Measurements from ENCODE around the gene LPCAT1.
"Not testable (repeated sequence)": the region's sequence is repeated elsewhere in the genome, so short reads cannot be mapped to it uniquely, and the experiment has no call there.

Gene LPCAT1

DNA sequence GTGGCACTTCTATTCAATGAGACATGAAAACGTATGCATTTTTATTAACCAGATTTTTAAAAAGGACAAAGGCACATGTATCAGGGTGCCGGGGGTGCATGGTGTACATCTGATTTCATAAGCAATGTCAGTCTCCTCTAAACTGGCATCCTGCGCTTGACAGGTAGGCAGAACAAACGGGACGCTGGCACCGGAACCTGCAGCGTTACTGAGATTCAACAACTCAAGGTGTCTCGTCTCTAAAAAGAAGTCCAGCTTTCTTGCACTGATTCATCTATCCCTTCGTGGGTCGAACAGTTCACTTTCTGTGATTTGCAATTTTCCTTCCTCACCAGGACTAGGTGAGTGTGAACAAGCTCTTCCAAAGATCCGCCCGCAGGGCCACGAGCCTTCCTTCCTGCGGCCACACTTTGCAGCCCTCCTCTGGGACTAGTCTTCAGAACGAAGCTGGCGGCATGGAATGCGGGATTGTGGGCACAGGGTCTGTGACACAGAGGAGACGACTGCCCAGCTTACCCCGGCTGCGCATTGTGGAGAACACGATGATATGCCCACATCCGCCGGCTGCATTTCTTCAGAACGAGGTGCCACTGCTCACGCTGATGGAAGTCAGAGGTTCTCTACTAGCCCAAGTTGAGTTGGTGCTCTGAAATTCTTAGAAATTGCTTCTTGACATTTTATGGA is 85.7 kb downstream of the LPCAT1 start:
- DNase-seq: no peak

DNA sequence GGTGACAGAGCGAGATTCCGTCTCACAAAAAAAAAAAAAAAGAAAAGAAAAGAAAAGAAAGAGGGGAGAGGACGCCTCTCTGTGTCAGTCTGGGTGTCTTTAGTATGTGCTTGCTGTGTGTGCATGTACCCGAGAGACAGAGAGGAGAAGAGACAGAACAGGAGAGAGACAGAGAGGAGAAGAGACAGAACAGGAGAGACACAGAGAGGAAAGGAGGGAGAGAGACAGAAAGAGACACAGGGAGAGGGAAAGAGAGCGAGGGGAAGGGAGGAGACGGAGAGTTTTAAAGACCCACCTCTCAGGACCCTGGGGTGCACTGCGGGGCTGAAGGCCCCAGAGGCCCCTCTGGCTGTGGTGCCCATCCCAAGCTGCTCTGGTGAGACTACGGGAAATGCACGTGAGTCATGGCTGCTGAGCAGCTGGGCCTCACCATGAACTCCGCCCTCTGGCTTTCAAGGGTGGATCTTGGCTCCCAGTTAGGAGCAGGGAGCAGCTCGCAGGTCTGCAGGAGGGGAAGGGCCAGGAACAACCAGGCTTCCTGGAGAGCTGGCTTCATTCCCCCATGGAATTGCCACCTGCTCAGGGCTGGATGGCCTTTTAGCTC is 86.4 kb downstream of the LPCAT1 start:
- peak; percentile 49 for DNase-seq

- no peak for DNase-seq
Observed at GRCh38 chr5:1436681-1437080, 87.1 kb downstream of the LPCAT1 start.

GRCh38 chr5:1436036-1436435 is 87.7 kb downstream of the LPCAT1 start:
- DNase-seq: no peak

DNA sequence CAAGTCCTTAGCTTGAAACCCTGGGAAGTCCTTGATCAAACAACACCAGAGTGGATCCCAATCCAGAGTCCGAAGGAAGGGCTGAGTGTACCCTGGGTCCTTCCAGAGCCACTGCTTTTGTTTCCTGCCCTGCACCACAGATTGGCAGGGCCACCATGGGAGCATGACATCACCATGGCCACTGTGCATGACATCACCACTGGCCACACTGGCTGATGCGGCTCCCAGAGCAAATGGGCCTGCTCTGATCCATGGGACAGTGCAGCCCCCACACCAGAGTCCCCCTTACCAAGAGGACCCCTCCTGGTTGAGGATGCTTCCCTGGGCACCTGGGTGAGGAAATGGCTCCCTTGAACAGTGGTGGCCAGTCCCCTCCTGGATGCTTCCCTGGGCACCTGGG is 88.4 kb downstream of the LPCAT1 start:
- DNase-seq: no peak

DNA sequence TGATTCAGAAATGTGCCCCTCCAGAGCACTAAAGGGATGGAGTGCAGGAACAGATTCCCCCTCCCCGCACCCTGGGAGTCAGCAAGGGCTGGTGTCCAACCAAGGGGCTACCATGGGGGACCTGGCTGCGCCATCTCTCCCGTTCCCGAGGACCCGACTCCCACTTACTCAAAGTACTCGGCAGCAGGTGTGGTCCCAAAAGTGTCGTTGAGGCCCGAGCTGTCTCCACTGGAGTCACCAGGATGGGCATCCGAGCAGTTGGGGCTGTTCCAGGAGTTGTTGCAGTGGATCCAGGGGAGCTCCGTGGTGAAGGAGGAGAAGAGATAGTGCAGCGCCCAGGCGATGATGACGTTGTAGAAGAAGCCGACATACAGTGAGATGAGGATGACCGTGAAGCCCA is 91.5 kb downstream of the LPCAT1 start:
- DNase-seq: no peak

DNA sequence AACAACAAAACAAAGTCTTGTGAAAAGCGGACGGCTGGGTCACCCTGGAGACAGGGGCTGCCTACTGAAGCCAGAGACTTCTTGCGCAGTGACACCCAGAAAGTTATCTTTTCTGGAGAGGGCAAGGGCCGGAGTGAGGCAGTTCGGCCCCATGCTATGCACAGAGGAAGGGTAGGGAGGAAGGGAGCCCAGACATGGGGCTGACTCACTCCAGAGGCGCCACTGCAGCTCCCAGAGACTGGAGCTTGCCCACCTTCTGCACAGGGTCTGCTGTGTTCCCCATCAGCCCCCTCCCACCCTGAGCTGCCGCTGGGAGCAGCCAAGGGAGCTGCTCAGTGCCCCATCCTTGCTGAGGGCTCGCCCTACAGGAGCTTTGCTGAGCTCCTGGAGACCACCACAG is 91.9 kb downstream of the LPCAT1 start:
- no peak for DNase-seq

DNA sequence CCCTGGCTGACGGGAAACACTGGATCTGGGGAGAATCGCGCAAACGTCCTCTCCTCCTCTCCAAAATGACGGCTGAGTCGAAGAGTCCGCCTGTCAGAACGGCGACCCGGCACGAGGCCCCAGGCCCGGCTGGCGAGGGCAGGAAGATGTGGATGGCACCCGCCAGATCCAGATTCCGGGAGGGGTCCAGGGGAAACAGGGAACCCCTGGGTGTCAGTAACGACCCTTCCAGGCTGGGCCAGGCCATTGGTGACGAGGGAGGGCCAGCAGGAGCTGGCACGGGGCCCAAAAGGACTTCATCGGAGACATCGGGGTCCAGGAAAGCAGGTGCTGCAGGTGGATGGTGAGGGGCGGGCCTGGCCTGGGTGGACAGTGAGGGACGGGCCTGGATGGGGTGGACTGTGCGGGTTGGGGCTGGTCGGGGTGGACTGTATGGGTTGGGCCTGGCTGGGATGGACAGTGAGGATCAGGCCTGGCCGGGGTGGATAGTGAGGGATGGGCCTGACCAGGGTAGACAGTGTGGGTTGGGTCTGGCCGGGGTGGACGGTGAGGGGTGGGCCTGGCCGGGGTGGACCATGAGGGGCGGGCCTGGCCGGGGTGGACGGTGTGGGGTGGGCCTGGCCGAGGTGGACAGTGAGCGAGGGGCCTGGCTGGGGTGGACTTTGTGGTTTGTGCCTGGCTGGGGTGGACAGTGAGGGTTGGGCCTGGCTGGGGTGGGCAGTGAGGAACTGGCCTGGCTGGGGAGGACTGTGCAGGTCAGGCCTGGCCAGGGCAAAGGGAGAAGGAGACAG is 92.5 kb downstream of the LPCAT1 start:
- no peak for DNase-seq

GRCh38 chr5:1430121-1430795 is 93.5 kb downstream of the LPCAT1 start:
- no peak for DNase-seq

GRCh38 chr5:1429496-1429895 is 94.3 kb downstream of the LPCAT1 start:
- DNase-seq: no peak

- no peak for DNase-seq
Observed at GRCh38 chr5:1429066-1429465, 94.7 kb downstream of the LPCAT1 start.

GRCh38 chr5:1428107-1428506 is 95.7 kb downstream of the LPCAT1 start:
- DNase-seq: no peak

DNA sequence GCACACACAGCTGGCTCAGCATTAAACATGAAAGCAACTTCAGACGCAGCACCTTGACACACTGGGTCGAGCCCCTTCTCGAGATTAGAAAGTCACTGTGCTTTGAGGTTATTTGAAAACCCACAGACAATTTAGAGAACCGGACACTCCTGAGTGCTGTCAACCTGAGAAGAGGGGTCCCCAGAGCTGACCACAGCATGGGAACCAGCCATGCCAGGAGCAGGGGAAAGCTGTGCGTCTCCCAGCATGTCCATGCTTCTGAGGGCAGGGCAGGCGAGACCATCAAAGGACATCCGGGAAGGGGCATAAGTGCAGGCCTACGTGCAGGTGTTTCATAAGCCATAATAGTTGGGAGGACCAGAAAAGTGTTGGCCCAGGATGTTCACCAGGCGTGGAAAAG is 99.0 kb downstream of the LPCAT1 start:
- no peak for DNase-seq

GRCh38 chr5:1423901-1424603 is 99.7 kb downstream of the LPCAT1 start:
- DNase-seq: no peak

DNA sequence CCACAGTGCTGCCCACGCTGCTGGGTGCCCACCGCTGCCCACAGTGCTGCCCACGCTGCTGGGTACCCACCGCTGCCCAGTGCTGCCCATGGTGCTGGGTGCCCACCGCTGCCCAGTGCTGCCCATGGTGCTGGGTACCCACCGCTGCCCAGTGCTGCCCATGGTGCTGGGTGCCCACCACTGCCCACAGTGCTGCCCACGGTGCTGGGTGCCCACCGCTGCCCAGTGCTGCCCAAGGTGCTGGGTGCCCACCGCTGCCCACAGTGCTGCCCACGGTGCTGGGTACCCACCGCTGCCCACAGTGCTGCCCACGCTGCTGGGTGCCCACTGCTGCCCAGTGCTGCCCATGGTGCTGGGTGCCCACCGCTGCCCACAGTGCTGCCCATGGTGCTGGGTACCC is 101.2 kb downstream of the LPCAT1 start:
- DNase-seq: not testable (repeated sequence)

DNA sequence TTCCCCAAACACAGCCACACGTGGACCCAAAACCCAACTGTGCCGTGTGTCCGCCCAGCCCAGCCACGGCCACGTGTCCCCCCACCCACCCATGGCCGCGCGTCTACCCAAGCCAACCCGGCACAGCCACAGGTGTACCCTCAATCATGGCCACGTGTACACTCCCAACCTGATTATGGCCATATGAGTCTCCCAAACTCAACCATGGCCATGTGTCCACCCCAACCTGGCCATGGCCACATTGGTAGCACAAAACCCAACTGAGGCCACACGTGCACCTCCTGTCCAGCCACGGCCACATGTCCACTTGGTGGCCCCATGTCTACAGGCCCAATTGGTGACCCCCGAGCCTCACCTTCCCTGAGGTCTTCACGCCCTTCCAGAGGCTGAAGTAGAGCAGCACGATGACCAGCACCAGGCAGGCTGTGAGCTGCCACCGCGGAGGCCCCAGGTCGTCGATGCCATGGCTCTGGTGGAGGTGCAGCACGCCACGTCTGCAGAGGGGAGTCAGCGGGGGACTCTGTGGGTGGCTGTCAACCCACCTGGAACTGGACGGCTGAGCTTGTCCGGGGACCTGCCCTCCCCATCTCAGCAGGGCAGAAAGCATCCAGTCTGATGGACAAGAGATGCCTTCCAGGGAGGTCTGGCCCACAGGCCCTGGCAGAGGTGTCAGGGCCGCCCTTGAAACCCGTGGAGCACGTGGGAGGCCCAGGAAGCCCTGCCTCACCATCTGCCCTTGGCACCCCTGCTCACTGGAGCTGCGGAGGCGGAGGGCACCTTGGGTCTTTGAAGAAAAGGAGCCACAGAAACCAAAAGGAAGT is 102.0 kb downstream of the LPCAT1 start:
- DNase-seq: no peak

GRCh38 chr5:1420211-1421195 is 103.3 kb downstream of the LPCAT1 start:
- no peak for DNase-seq

- DNase-seq: no peak
Observed at GRCh38 chr5:1419476-1420210, 104.1 kb downstream of the LPCAT1 start.

GRCh38 chr5:1418921-1419280 is 104.9 kb downstream of the LPCAT1 start:
- DNase-seq: no peak

All from COR-L47 (cell line).